Body of pancreas (tissue), 4 donors: ENCODE data around the gene RIC1. TPM values are rescaled to one million over a fixed set of nuclear protein-coding genes. Genes with fewer than 3 reads are reported as not detected.

Experiments
- ATAC-seq: fragments of 150-250 bp; one replicate; pipeline ENCODE4 v1.9.1; 2016
- DNase-seq, 4 donors: peaks; one replicate each; pipeline ENCODE4 v3.0.0-alpha.2; 2019
- H3K27ac ChIP-seq, 4 donors: fragments of 200-600 bp; sonication (generic); 1 replicate in 3 of 4; 2 replicates in 1 of 4; pipeline versions ENCODE4 v1.5.1 to v1.6.1; 2016 to 2019; ENCODE audit warnings: mild to moderate bottlenecking in 1 of 4, mixed read lengths in 1 of 4, moderate library complexity in 1 of 4
- H3K27me3 ChIP-seq, 2 donors: fragments of 200-600 bp; sonication (generic); one replicate each; pipeline ENCODE4 v1.6.0; 2016; ENCODE audit warnings: mild to moderate bottlenecking in 1 of 2
- H3K36me3 ChIP-seq, 2 donors: fragments of 200-600 bp; sonication (generic); replicated peaks in 1 of 2; 2 replicates each; pipeline ENCODE4 v1.5.1; 2016; ENCODE audit warnings: low read depth in 2 of 2; ENCODE audit not compliant: insufficient read depth in 1 of 2
- H3K4me1 ChIP-seq: fragments of 200-600 bp; sonication (generic); one replicate; pipeline ENCODE4 v1.6.0; 2016
- H3K4me3 ChIP-seq, 2 donors: fragments of 200-600 bp; sonication (generic); 1 replicate in 1 of 2; 2 replicates in 1 of 2; pipeline ENCODE4 v1.5.1; 2016 to 2019
- H3K9me3 ChIP-seq, 3 donors: fragments of 200-600 bp; sonication (generic); 1 replicate in 2 of 3; 2 replicates in 1 of 3; pipeline ENCODE4 v1.5.1; 2016
- CTCF ChIP-seq, 7 experiments: fragments of 450-650 bp in 4 of 7; fragments of 200-600 bp in 3 of 7; sonication (generic) in 3 of 7; IDR thresholded peaks; one replicate each; pipeline ENCODE4 v1.5.1; 2016 to 2019; ENCODE audit warnings: antibody characterized with exemption in 7 of 7
- POLR2A ChIP-seq, 3 donors: fragments of 450-650 bp; IDR thresholded peaks; one replicate each; pipeline ENCODE4 v1.6.1; 2016; ENCODE audit warnings: antibody characterized with exemption in 3 of 3, mild to moderate bottlenecking in 2 of 3
- WGBS, 2 donors: methylation state at CpG; one replicate each; pipeline ENCODE4 v1.1.5; 2017; 5-methylcytosine and 5-hydroxymethylcytosine counted together
- intact Hi-C: fragments of 100-400 bp; cut with DNase I; formaldehyde crosslinking; loops from one replicate; pipeline ENCODE4 v1.15.1; 2023
- total RNA-seq, 2 donors: library from RNA; depleted of rRNA; stranded (reverse); fragments of >200 nt; gene quantifications; one replicate each; pipeline ENCODE4 v1.1.0, GENCODE V29; 2016

The RIC1 gene
- total RNA-seq, 2 donors from 2014 or later: 22.4 to 23.1 TPM

- peaks cover 8 to 26% of the 10 kb centered on the region in 2 donors for H3K36me3 ChIP-seq
- 95 to 96% methylated on average over 4 of the region's 4 CpGs for WGBS, 2 donors
These were observed 133.5 kb downstream of the RIC1 start for GRCh38 chr9:5762421-5762820.

GRCh38 chr9:5764130-5764868 is 135.4 kb downstream of the RIC1 start:
- DNase-seq: no peak
- TF ChIP-seq POLR2A (IDR thresholded peaks at IDR 0.05) (no peak), CTCF (IDR thresholded peaks at IDR 0.05) (no peak)
- Histone ChIP-seq H3K9me3 (no peaks in the 10 kb centered on the region), H3K4me1 (no peaks in the 10 kb centered on the region), H3K36me3 (peaks cover 8 to 31% of the 10 kb centered on the region in 2 donors), H3K4me3 (no peak overlapping the region), H3K27me3 (no peaks in the 10 kb centered on the region), H3K27ac (no peak overlapping the region)
- intact Hi-C loops: no loop called here
- WGBS, 2 donors: 74 to 88% methylated on average over 1 of the region's 1 CpG
- ATAC-seq: no peak

More at GRCh38 chr9:5762421-5762820, 133.5 kb downstream of the RIC1 start:
- Histone ChIP-seq H3K9me3 (no peaks in the 10 kb centered on the region), H3K4me3 (no peak overlapping the region), H3K27me3 (no peaks in the 10 kb centered on the region), H3K27ac (no peak overlapping the region), H3K4me1 (no peaks in the 10 kb centered on the region)
- no peak for ATAC-seq
- DNase-seq: no peak
- intact Hi-C loops: no loop called here
- TF ChIP-seq CTCF (IDR thresholded peaks at IDR 0.05): no peak
- no peak for TF ChIP-seq POLR2A (IDR thresholded peaks at IDR 0.05)

- no peak for DNase-seq
- WGBS, 2 donors: 77 to 88% methylated on average over 5 of the region's 5 CpGs
These were observed 139.3 kb downstream of the RIC1 start for GRCh38 chr9:5767968-5768932.

GRCh38 chr9:5773324-5773999 is 144.6 kb downstream of the RIC1 start:
- no peak overlapping the region for H3K4me3 ChIP-seq
- H3K27me3 ChIP-seq: no peaks in the 10 kb centered on the region
- no peak overlapping the region for H3K27ac ChIP-seq
- TF ChIP-seq POLR2A (IDR thresholded peaks at IDR 0.05): no peak
- no peak for TF ChIP-seq CTCF (IDR thresholded peaks at IDR 0.05)
- ATAC-seq: no peak
- no peaks in the 10 kb centered on the region for H3K4me1 ChIP-seq
- WGBS, 2 donors: 80 to 81% methylated on average over 3 of the region's 3 CpGs
- intact Hi-C loops: no loop called here
- no peak for DNase-seq
- H3K36me3 ChIP-seq: peaks cover 0 to 11% of the 10 kb centered on the region in 2 donors
- peaks cover 0 to 4% (median 0%) of the 10 kb centered on the region in 3 donors for H3K9me3 ChIP-seq

More at GRCh38 chr9:5767968-5768932, 139.3 kb downstream of the RIC1 start:
- intact Hi-C loops: no loop called here
- TF ChIP-seq POLR2A (IDR thresholded peaks at IDR 0.05) (no peak), CTCF (IDR thresholded peaks at IDR 0.05) (no peak)
- H3K27me3 ChIP-seq: no peaks in the 10 kb centered on the region
- no peak overlapping the region for H3K4me3 ChIP-seq
- H3K36me3 ChIP-seq: peaks cover under 1 to 23% of the 10 kb centered on the region in 2 donors
- H3K4me1 ChIP-seq: no peaks in the 10 kb centered on the region
- no peak for ATAC-seq
- no peaks in the 10 kb centered on the region for H3K9me3 ChIP-seq
- H3K27ac ChIP-seq: no peak overlapping the region
